T-helper 22 cell (primary cell): ENCODE data around the gene LCN9.
"Not testable (repeated sequence)": the region's sequence is repeated elsewhere in the genome, so short reads cannot be mapped to it uniquely, and the experiment has no call there.

Experiments used
- DNase-seq: peaks from one replicate; pipeline ENCODE4 v3.0.0-alpha.2; 2020; ENCODE audit warnings: low read depth

Gene LCN9

GRCh38 chr9:135662758-135663450 lies at the start of gene LCN9:
TSS of gene LCN9 (plus strand) at chr9:135663309. CDS start at chr9:135663322, 13 bp downstream.
- DNase-seq = no peak

- DNase-seq = no peak
Measured at GRCh38 chr9:135613946-135614805, 48.9 kb upstream of the LCN9 start.

- no peak for DNase-seq
Measured at GRCh38 chr9:135614821-135615665, 48.1 kb upstream of the LCN9 start.

- DNase-seq = no peak
Measured at GRCh38 chr9:135615666-135616618, 47.2 kb upstream of the LCN9 start.

GRCh38 chr9:135616619-135617537 lies 46.2 kb upstream of the LCN9 start:
- no peak for DNase-seq

GRCh38 chr9:135617538-135617900 lies 45.6 kb upstream of the LCN9 start:
- no peak for DNase-seq

GRCh38 chr9:135617991-135618411 lies 45.1 kb upstream of the LCN9 start:
- no peak for DNase-seq

- no peak for DNase-seq
Measured at GRCh38 chr9:135618866-135619598, 44.1 kb upstream of the LCN9 start.

- no peak for DNase-seq
Measured at GRCh38 chr9:135619599-135619886, 43.6 kb upstream of the LCN9 start.

- no peak for DNase-seq
Measured at GRCh38 chr9:135620558-135620957, 42.6 kb upstream of the LCN9 start.

GRCh38 chr9:135622415-135623020 lies 40.6 kb upstream of the LCN9 start:
- DNase-seq = no peak

- DNase-seq = no peak
Measured at GRCh38 chr9:135624282-135624681, 38.8 kb upstream of the LCN9 start.

GRCh38 chr9:135632841-135633240 lies 30.3 kb upstream of the LCN9 start:
- DNase-seq = no peak

- DNase-seq = not testable (repeated sequence)
Measured at GRCh38 chr9:135636930-135637530, 26.1 kb upstream of the LCN9 start.

- no peak for DNase-seq
Measured at GRCh38 chr9:135639196-135639595, 23.9 kb upstream of the LCN9 start, which contains the start of gene GLT6D1. TSS of gene GLT6D1 (minus strand) at chr9:135639540. CDS start at chr9:135639187, 353 bp downstream.

- no peak for DNase-seq
Measured at GRCh38 chr9:135641047-135641446, 22.1 kb upstream of the LCN9 start.

GRCh38 chr9:135641745-135642144 lies 21.4 kb upstream of the LCN9 start:
- no peak for DNase-seq

GRCh38 chr9:135644631-135645218 lies 18.4 kb upstream of the LCN9 start:
- DNase-seq = no peak
